Posterior cingulate gyrus (tissue), 11 donors: Measurements from ENCODE around the gene SLC29A3.

Source experiments
- DNase-seq, 10 donors: peaks; one replicate each; pipeline versions ENCODE4 v3.0.0 to v3.0.0-alpha.2; 2020 to 2021; ENCODE audit warnings: mixed read lengths in 3 of 10
- intact Hi-C: fragments of 100-400 bp; cut with DNase I; formaldehyde crosslinking; loops from one replicate; pipeline ENCODE4 v1.15.1; 2023

The SLC29A3 gene

GRCh38 chr10:71297343-71297742, 21.7 kb upstream of the SLC29A3 start:
- DNase-seq: peak in 1 of 10 donors; percentile 25
- intact Hi-C loops: no loop called here

GRCh38 chr10:71299071-71299785, 19.8 kb upstream of the SLC29A3 start:
- intact Hi-C loops: no loop called here
- peak in 3 of 10 donors; percentile 50 to 84 (median 63) for DNase-seq

DNA sequence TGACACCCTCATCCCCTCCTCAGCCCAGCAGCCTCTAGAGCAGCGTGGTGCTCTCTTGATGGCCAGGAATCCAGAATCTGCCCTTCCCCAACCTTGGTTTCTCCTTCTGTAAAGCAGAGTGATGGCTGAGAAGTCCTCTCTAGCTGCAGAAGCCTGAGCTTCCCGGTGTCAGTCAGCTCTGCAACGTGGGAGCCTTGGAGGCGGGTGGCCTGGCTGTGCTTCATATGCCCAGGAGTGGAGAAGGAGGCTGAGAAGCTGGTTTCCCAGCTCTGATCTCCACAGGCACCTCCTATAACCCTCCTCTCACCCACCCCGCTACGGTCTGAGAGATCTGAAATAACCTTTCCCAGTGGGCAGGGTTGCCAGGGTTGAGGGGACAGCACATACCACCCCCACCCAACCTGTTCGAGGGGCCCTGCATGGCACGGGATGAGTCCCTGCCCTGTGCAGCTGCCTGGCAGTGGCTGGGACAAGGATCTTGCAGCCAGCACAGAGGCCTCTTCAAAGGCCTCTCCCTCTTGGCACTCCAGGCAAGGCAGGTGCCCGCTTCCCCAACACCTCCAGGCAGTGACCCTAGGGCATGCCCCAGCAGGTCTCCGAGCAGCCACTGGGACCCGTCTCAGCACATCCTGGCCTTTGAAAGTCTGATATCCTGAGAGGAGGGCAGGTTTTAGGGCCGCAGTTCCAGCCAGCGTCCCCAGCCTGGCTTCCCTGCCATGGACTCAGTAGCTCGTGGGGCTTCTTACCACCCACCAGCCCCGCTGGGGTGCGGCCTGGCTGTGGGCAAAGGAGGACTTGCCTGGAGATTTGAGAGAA, 18.3 kb upstream of the SLC29A3 start:
- intact Hi-C loops: no loop called here
- DNase-seq: peak in 2 of 10 donors; percentile 85 to 90

DNA sequence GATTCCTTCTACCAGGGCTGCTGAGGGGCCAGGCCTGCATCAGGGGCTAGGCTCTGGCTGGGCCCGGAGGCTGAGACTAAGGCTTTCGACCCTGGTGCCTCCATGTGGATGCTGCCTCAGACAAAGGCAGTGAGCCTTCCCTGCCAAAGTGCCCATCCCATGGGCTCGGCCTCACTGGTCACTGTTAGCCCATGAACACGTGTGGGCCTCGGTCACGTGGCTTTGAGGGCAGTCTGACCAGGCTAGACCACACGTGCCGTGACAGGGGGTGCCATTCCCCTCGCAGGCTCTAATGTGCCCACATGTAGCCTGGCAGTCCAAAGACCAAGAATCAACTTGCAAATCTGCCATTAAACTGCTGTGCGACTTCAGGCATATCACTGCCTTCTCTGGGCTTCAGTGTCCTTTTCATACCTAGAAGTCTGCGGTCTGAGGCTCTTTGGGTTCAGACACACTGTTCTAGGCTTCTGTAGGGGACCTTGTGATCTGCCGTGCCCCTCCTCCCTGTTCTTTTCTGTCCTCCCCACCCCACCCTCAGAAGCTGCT, 17.6 kb upstream of the SLC29A3 start:
- DNase-seq: peak in 2 of 10 donors; percentile 67 to 74
- intact Hi-C loops: no loop called here

GRCh38 chr10:71302451-71302850, 16.6 kb upstream of the SLC29A3 start:
- intact Hi-C loops: no loop called here
- DNase-seq: peak in 2 of 10 donors; percentile 70 to 85

DNA sequence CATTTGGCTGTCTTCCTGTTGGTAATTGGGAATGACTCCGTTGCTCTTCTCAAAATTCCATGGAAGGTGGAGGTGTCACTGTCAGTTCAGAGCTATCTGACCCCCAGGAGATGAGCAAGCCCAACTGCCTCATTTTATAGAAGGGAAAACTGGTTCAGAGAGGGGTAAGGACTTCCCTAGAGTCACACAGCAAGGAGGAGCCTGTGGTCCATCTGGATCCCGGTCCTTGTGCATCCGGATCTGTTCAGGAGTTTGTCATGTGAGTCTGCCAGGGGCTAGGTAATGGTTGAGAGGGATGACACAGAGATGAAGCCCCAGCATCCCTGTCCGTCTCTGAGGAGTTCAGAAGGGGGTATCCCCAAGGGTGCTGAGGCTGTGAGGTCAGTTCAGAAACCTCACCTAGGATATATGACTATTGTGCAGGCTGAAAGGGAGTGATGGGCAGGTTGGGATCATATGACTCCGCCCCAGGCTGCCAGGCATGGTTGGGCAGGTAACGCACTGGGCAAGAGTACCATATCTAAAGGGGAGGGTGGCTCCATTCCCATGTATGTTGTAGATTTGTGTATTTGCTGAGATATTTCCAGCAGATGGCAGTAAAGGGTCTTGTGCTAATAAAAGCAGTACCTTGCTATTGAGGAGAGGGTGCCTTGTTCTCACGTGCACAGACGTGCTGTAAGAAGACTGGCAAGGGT, 16.0 kb upstream of the SLC29A3 start:
- peak in 2 of 10 donors; percentile 48 to 70 for DNase-seq
- intact Hi-C loops: no loop called here

- intact Hi-C loops: no loop called here
- DNase-seq: peak in 1 of 10 donors; percentile 15
These were observed 15.5 kb upstream of the SLC29A3 start for GRCh38 chr10:71303569-71303907.

DNA sequence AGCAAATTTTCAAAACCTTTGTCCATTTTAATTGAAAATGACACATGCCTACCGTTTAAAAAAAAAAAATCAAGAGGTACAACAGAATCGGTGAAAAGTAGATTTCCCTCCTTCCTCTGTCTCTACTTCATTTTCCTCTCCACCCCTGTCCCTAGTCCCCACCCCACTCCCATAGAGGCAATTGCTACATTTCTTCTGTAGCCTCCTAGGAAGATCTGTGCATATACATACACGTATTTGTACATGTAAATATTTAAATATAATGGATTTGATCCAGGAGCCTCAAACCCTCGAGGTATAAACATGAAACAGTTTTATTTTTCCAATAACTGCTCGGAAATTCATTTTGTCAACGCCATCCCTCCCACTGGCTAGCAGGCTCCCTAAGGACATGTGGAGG, 14.1 kb upstream of the SLC29A3 start:
- no peak for DNase-seq
- intact Hi-C loops: no loop called here

- intact Hi-C loops: no loop called here
- peak in 2 of 10 donors; percentile 15 to 55 for DNase-seq
These were observed 12.1 kb upstream of the SLC29A3 start for GRCh38 chr10:71306979-71307378.

- intact Hi-C loops: no loop called here
- DNase-seq: peak in 2 of 10 donors; percentile 40 to 57
These were observed 11.5 kb upstream of the SLC29A3 start for GRCh38 chr10:71307469-71308085.

DNA sequence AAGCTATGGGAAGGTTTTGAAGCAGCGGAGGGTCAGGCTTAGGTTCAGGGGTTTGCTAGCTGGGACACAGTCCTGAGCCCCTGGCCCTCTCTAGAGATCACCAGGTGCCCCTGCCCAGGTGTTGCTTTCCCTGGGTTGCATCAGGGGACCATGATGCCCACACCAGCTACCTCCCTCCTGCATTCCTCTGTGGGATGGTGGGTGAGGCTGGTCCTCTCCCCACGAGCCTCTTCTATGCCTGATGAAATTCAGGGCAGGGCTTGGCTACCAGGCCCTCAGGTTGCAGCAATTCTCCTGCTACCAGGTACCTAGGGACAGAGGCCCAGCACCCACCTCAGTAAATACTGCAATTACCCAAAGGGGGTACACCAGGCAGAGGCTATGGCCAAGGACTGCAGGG, 10.8 kb upstream of the SLC29A3 start:
- intact Hi-C loops: no loop called here
- peak in 2 of 10 donors; percentile 35 to 67 for DNase-seq

DNA sequence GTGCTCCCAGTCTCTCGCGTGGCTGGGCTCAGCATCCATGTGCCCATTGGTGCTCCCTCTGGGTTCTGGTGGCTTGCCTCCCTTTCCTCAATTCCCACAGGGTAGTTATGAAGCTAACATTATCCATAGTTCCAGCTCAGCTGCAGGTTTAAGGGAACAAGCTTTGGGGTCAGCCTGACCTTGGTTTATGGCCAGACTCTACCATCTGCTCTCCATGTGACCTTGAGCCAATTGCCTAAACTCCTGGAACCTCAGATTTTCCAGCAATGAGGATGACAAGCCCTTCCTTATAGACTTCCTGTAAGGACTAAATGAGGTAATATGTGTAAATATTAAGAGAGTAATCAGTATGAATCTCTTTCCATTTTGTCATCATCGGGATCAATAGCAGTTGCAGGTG, 10.1 kb upstream of the SLC29A3 start:
- intact Hi-C loops: no loop called here
- DNase-seq: no peak

GRCh38 chr10:71309919-71310318, 9.1 kb upstream of the SLC29A3 start:
- intact Hi-C loops: loop anchor here (5.0 to 10.0 kb wide), 2 partner anchors 297 to 735 kb away; no protein-coding TSS in a partner anchor

GRCh38 chr10:71312220-71312619, 6.8 kb upstream of the SLC29A3 start:
- no peak for DNase-seq
- intact Hi-C loops: loop anchor here (5.0 to 10.0 kb wide), 2 partner anchors 295 to 733 kb away; no protein-coding TSS in a partner anchor

More at GRCh38 chr10:71309919-71310318, 9.1 kb upstream of the SLC29A3 start:
- DNase-seq: peak in 2 of 10 donors; percentile 11 to 54

DNA sequence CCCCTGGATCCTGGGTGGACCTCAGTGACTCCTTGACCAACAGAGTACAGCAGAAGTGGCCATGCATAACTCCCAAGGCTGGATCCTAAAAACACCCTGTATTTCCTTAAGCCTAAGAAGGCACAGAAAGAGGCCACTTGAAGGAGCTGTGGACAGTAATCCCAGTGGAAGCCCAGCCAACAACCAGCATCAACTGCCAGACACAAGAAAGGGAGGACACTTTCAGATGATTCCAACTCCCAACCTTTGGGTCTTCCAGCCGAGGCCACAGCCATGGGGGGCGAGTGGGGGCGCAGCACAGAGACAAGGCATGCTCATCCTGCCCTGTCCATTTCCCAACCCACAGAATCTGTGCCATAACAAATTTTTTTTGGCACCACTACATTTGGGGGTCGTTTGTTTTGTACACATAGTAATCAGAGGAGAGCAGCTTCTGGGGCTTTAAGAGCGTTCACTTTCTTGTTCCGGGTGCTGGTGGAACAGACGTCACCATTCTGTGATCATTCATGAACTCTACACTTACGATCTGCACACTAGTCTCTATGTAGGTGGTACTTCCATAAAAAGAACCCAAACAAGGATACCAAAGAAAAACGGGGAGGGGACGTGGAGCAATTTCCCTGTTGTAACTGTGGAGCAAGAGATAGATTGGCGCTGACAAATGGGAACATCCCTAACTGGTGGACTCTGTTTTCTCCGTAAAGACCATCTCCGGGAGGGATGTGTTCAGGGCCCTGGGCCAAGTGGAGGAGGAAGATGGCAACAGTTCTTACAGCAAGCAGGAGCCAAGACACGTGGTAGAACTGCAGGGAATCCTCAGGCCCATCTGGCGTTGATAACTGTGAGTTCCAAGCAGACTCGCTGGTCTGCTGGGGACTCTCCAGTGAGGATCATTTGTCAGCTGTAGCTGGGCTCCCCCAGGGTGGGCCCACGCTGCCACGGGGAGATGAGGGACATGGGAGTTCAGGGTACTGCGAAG, 6.0 kb upstream of the SLC29A3 start:
- intact Hi-C loops: loop anchor here (5.0 to 10.0 kb wide), 2 partner anchors 294 to 732 kb away; no protein-coding TSS in a partner anchor
- peak; percentile 20 to 95 (median 67) for DNase-seq

DNA sequence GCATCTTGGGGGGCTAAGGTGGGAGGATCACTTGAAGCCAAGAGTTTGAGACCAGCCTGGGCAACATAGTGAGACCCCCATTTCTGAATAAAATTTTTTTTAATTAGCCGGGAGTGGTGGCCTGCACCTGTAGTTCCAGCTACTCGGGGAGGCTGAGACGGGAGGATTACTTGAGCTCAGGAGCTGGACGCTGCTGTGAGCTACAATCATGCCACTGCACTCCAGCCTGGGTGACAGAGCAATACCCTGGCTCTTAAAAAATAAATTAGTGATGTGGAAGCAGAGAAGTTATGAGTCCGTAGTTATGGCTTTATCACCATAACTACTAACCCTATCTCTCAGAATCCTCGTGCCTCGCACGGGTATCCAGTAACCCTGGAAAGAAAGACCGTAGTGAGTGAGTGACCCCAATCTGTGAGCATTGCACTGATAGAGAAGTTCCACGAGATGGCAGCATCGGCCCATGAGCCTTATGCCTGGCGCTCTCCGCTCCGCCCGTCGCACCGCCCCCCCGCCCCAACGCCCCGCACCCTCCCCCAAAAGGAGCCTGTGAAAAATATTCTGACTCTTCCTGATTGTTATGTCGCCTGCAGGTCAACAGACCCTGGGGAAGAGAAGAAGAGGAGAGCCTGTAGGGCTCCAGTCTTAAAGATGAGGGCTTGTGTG, 4.9 kb upstream of the SLC29A3 start:
- intact Hi-C loops: loop anchor here (1.0 to 10.0 kb wide), 4 partner anchors 257 to 731 kb away; no protein-coding TSS in a partner anchor
- DNase-seq: peak in 8 of 10 donors; percentile 40 to 90 (median 61)

DNA sequence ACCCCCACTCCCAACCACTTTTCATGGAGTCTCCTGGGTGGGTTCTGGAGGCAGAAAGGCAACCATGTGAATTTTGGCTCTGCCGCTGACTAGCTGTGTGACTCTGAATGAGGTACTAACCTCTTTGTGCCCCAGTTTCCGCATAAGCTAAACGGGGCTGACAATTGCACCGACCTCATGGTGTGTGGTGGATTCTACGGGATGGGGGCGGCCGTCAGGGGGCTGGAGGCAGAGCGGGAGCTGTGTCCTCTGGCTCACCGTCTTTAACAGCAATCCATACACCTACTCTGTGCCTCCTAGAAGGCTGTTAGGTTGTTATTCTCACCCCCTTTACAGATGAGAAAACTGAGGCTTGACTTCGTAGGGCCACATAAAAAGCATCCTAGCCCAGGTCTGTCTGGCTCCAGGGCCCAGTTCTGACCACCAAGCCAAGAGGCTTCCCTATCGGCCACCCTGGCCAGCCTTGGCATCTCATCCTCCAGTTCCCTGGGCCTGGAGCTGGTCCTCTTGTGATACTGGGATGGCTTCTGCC, 4.3 kb upstream of the SLC29A3 start:
- intact Hi-C loops: loop anchor here (1.0 to 10.0 kb wide), 5 partner anchors 256 to 730 kb away; no protein-coding TSS in a partner anchor
- DNase-seq: peak in 2 of 10 donors; percentile 42 to 73
